ENCODE measurements around the gene CFLAR. TPM values are rescaled to one million over a fixed set of nuclear protein-coding genes. Genes with fewer than 3 reads are reported as not detected.

Gene CFLAR
- total and polyA plus RNA-seq, 2 of the 13 experiments (the other 11 are each of a cell fraction or from before 2014, with no cell fraction given): 43.8 to 92.1 TPM

GRCh38 chr2:201071479-201072200 lies 44.3 kb upstream of the CFLAR start, which contains the start of the genes HYCC2 and NDUFB3 (continued):
- TF ChIP-seq PRDM15 (CRISPR knock-in tag; IDR thresholded peaks at IDR 0.05): peak; percentile 42; the same call in 1 of the 2 replicates
- TF ChIP-seq ZFP82 (CRISPR knock-in tag; IDR thresholded peaks at IDR 0.05; ENCODE audit: borderline replicate concordance): no peak; the same call in 1 of the 2 replicates
- peak; percentile 73 for TF ChIP-seq BCL3 (CRISPR knock-in tag; IDR thresholded peaks at IDR 0.05)
- TF ChIP-seq RELA (CRISPR knock-in tag; IDR thresholded peaks at IDR 0.05): peak; percentile 91; the same call in 1 of the 2 replicates
- TF ChIP-seq ZMAT3 (CRISPR knock-in tag; conservative IDR thresholded peaks at IDR 0.05): peak; percentile 82
- TF ChIP-seq GATAD1 (CRISPR knock-in tag; IDR thresholded peaks at IDR 0.05): peak; percentile 99
- TF ChIP-seq ZNF274 (CRISPR knock-in tag; IDR thresholded peaks at IDR 0.05): peak; percentile 89; the same call in 1 of the 2 replicates
- no peak; the same call in 1 of the 2 replicates for TF ChIP-seq GATAD2A (CRISPR knock-in tag; IDR thresholded peaks at IDR 0.05)
- TF ChIP-seq ETV6 (CRISPR knock-in tag; conservative IDR thresholded peaks at IDR 0.05): 0 out of 2 replicates have a peak, but pooled peaks have one; percentile 68
- peak; percentile 100 for TF ChIP-seq KDM5A (IDR thresholded peaks at IDR 0.05; ENCODE audit: borderline replicate concordance, low read length)
- TF ChIP-seq ZBTB37 (CRISPR knock-in tag; IDR thresholded peaks at IDR 0.05): no peak
- TF ChIP-seq REST (IDR thresholded peaks at IDR 0.05; ENCODE audit: borderline replicate concordance in 1 of 2, low read depth in 1 of 2, low read length in 2 of 2): peak in 1 of 2 experiments; percentile 73; a peak in 2 of 4 replicates
- TF ChIP-seq ATRX (CRISPR knock-in tag; IDR thresholded peaks at IDR 0.05; ENCODE audit: borderline replicate concordance): peak; percentile 90; the same call in 1 of the 2 replicates
- TF ChIP-seq ZNF792 (CRISPR knock-in tag; IDR thresholded peaks at IDR 0.05): peak; percentile 92
